Retinal pigment epithelial cell (primary cell): ENCODE data around the gene FKBP2.

Experiments used
- DNase-seq: peaks from one replicate; pipeline ENCODE4 v3.0.0-alpha.2; 2010; ENCODE audit warnings: low read depth
- H3K4me3 ChIP-seq: 2 replicates; pipeline ENCODE4 v1.5.1; 2011; ENCODE audit warnings: mild to moderate bottlenecking, low read length, control low read depth, moderate library complexity
- TF ChIP-seq, protein P1 (sequence below): conservative IDR thresholded peaks from 2 replicates; pipeline ENCODE4 v1.5.1; 2011; ENCODE audit warnings: low read depth, low read length, control low read depth, inconsistent platforms

The FKBP2 gene

DNA sequence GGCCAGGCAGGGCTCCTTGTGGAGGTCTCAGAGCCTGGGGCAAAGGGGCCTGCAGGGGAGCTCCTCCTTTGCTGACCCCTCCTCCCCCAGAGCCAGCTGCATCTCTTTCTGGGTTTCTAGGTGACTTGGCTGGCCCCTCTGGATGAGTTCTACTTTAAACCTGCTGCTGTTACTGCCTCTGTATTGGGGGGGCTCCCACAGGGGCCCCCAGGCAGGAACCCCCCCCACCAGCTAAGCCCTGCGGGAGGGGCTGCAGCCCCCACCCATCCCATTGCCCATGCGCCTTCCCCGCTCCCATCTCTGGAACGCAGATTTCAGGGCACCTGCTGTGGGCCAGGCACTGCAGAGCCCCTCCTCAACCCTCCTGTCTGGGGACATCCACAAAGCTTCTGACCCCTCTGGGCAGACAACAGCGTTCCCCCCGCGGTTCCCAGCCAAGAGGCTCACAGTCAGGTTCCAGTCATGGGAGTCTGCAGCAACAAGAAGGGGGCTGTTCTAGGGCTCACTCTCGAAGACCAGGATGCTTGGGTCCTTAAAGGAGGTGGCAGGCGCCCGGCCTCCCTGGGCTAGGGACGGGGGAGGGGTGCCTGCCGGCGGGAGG, 9.6 kb downstream of the FKBP2 start:
- DNase-seq = no peak
- TF ChIP-seq, protein P1, sequence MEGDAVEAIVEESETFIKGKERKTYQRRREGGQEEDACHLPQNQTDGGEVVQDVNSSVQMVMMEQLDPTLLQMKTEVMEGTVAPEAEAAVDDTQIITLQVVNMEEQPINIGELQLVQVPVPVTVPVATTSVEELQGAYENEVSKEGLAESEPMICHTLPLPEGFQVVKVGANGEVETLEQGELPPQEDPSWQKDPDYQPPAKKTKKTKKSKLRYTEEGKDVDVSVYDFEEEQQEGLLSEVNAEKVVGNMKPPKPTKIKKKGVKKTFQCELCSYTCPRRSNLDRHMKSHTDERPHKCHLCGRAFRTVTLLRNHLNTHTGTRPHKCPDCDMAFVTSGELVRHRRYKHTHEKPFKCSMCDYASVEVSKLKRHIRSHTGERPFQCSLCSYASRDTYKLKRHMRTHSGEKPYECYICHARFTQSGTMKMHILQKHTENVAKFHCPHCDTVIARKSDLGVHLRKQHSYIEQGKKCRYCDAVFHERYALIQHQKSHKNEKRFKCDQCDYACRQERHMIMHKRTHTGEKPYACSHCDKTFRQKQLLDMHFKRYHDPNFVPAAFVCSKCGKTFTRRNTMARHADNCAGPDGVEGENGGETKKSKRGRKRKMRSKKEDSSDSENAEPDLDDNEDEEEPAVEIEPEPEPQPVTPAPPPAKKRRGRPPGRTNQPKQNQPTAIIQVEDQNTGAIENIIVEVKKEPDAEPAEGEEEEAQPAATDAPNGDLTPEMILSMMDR = no peak
- peak overlapping the region; percentile 57 for H3K4me3 ChIP-seq

- DNase-seq = no peak
- TF ChIP-seq, protein P1 = peak; percentile 52
- peak within 1 kb of the TSS; percentile 74 for H3K4me3 ChIP-seq
Observed at GRCh38 chr11:64251016-64251752, 10.3 kb downstream of the FKBP2 start, which contains the start of gene PLCB3. PLCB3 (plus strand) TSS chr11:64251530; CDS start chr11:64251650, 120 bp downstream.

- TF ChIP-seq, protein P1 = no peak
- H3K4me3 ChIP-seq = peak overlapping the region; percentile 74
- no peak for DNase-seq
Observed at GRCh38 chr11:64251753-64252002, 10.8 kb downstream of the FKBP2 start.

- TF ChIP-seq, protein P1 = peak; percentile 64
- H3K4me3 ChIP-seq = peak overlapping the region; percentile 74
- no peak for DNase-seq
Observed at GRCh38 chr11:64252003-64252872, 11.3 kb downstream of the FKBP2 start.

GRCh38 chr11:64253043-64253442, 12.1 kb downstream of the FKBP2 start:
- no peak overlapping the region for H3K4me3 ChIP-seq
- TF ChIP-seq, protein P1 = no peak
- DNase-seq = no peak

DNA sequence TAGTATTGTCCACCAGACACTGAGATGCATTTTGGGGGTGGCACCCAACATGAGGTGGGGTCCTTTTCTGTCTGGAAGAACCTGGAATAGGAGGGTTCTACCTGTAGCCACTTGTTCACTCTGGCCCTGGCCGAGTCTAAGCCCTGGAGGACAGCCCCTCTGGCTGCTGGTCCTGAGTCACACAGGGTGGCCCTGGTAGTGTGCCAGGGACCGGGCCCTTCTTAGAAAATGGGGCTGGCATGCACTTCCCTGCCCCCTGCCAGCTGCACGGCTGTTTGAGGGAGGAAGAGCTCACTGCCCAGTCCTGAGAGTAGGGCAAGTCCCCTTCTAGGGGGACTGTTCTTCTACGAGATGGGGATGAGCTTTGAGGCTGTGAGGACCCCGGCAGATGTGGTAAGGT, 12.6 kb downstream of the FKBP2 start:
- no peak for DNase-seq
- TF ChIP-seq, protein P1 = no peak
- no peak overlapping the region for H3K4me3 ChIP-seq
